Lower leg skin (tissue), 4 donors: Measurements from ENCODE around the gene CAB39. TPM values are rescaled to one million over a fixed set of nuclear protein-coding genes. Genes with fewer than 3 reads are reported as not detected.

ENCODE experiments used
- DNase-seq, 2 donors: peaks; one replicate each; pipeline ENCODE4 v3.0.0-alpha.2; 2019; ENCODE audit warnings: low spot score in 2 of 2
- H3K4me3 ChIP-seq: fragments of 200-600 bp; sonication (generic); 2 replicates; pipeline ENCODE4 v1.5.1; 2017; ENCODE audit warnings: mild to moderate bottlenecking, low read depth; ENCODE audit not compliant: poor library complexity, severe bottlenecking
- CTCF ChIP-seq, 3 donors: fragments of 450-650 bp; IDR thresholded peaks; one replicate each; pipeline ENCODE4 v1.5.1; 2016; ENCODE audit warnings: antibody characterized with exemption in 3 of 3, mild to moderate bottlenecking in 3 of 3, moderate library complexity in 2 of 3
- POLR2A ChIP-seq, 2 donors: fragments of 450-650 bp; IDR thresholded peaks; one replicate each; pipeline ENCODE4 v1.6.1; 2016 to 2017; ENCODE audit warnings: antibody characterized with exemption in 2 of 2, mild to moderate bottlenecking in 1 of 2, moderate library complexity in 1 of 2
- WGBS, 2 donors: methylation state at CpG; one replicate each; pipeline ENCODE4 v1.1.5; 2018; 5-methylcytosine and 5-hydroxymethylcytosine counted together
- intact Hi-C: fragments of 100-400 bp; cut with DNase I; formaldehyde crosslinking; loops from one replicate; pipeline ENCODE4 v1.15.0; 2023; ENCODE audit warnings: low total_unique reads
- total RNA-seq, 4 donors: library from RNA; depleted of rRNA; stranded (reverse); fragments of >200 nt; gene quantifications; one replicate each; pipeline ENCODE4 v1.1.0, GENCODE V29; 2016

CAB39 gene
- total RNA-seq, 4 donors from 2014 or later, result 65.5 to 74.7 (median 70.4) TPM

- H3K4me3 ChIP-seq, result no peak overlapping the region
- 50 to 64% methylated on average over 4 of the region's 4 CpGs for whole genome bisulfite sequencing, 2 donors
- intact Hi-C loops, result loop anchor here (10.0 kb wide), 1 partner anchor 81 kb away; the partner anchor contains the start of gene CAB39
- DNase-seq, result peak in 1 of 2 donors; percentile 72
- TF ChIP-seq POLR2A (IDR thresholded peaks at IDR 0.05), result no peak
Observed at GRCh38 chr2:230795856-230796255, 83.2 kb downstream of the CAB39 start.

GRCh38 chr2:230796280-230796862 is 83.7 kb downstream of the CAB39 start:
- DNase-seq, result no peak
- 42 to 49% methylated on average over 4 of the region's 4 CpGs for WGBS, 2 donors
- no peak overlapping the region for H3K4me3 ChIP-seq
- intact Hi-C loops, result loop anchor here (10.0 kb wide), 1 partner anchor 82 kb away; the partner anchor contains the start of gene CAB39
- TF ChIP-seq CTCF (IDR thresholded peaks at IDR 0.05) (no peak), POLR2A (IDR thresholded peaks at IDR 0.05) (no peak)

DNA sequence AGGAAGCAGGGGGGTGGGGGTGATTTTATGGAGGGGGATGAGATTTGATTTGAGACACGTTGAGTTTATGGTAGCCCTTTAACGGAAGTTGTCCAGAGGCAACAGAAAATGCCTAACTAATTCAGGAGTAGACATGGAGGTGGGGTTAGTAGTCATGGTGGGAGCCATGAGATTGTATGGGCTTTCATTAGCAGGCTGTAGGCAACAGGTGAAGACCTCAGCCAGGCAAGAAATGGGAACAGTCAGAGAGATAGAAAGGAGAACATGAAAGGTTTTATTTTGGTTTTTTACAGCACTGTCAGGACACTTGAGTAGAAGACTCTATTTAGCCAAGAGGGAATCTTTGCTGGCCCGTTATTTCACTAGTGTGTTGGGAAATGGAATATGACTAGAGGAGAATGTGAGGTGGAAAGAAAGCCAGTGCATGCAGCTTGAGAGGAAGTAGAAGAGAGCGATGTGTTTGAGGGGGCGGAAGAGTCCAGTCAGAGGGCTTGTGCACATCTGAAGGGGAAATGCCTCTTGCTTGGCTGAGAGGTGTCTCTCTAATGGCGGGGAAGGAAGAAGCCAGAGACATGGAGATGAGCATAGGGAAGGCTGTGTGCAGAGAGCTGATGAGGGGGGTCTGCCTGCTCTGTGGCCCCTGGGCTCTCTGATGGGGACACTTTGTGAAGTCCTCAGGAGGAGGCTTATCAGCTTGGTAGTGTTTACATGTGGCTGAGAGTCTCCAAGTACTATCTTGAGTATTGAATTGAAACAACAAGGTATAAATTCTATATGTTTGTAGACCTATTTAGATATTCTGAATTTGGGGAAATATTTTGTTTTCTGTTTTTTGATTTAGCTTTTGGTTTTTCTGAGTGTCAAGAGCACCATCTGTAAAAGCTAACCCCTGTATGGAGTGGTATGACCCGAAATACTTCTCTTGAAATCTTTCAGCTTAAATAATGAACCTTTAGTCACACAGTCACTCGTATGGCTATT is 85.2 kb downstream of the CAB39 start:
- no peak for DNase-seq
- intact Hi-C loops, result loop anchor here (10.0 kb wide), 1 partner anchor 83 kb away; the partner anchor contains the start of gene CAB39
- TF ChIP-seq POLR2A (IDR thresholded peaks at IDR 0.05) (no peak), CTCF (IDR thresholded peaks at IDR 0.05) (no peak)
- H3K4me3 ChIP-seq, result no peak overlapping the region
- WGBS, 2 donors, result 87 to 89% methylated on average over 8 of the region's 8 CpGs

DNA sequence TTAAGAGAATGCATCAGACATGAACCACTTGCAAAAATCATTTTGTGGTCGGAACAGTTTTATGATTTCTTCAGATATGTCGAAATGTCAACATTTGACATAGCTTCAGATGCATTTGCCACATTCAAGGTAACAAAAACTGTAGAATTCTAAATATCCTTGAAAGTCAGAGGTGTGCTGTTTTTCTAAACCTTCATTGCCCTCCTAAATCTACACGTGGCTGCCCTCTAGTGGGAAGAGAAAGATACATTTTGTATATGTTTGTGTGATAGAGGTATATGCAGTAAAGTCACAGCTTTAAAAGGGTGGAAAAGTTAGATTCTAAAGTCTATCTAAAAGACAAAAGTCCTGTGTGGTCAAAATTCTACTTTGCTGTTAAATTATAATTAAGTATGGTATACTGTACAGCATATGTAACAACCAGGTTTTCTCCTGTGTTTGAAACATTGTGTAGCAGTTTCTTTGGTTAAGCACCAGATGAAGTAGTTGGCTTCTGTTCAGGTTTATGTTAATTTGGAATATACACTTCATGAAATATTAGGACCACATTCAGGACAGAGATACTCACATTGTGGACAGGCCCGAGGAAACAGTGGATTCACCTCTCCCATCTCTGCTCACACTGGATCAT is 86.2 kb downstream of the CAB39 start:
- H3K4me3 ChIP-seq, result no peak overlapping the region
- intact Hi-C loops, result loop anchor here (10.0 kb wide), 1 partner anchor 84 kb away; the partner anchor contains the start of gene CAB39
- DNase-seq, result no peak
- TF ChIP-seq CTCF (IDR thresholded peaks at IDR 0.05), result no peak
- WGBS, 2 donors, result 55 to 63% methylated on average over 4 of the region's 4 CpGs

DNA sequence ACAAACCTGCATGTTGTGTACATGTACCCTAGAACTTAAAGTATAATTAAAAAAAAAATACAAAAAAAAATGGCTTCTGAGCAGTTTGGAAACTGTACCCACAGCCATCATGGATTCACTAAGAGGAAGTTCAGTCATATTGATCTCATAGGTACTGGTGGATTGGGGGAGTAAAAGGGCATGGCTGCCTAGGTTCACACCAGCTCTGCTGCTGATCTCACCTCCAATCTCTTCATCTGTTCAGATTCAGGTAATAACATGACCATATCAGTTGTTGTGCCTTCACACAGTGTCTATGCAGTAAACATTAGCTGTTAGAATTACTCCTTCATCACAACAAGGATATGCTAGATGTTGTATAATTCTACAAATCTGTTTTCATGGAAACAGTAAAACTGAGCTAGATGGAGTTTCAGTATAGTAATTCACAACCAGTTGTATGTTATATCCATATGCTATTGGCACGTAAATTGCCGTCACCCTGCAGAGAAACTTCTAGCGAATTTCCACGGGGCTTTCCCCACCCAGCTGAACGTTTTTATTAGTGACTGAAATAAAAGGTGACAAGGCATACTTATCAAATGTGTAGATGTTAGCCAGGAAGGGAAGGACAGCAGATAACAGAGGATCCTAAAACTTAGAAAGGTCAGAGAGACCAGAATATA is 92.8 kb downstream of the CAB39 start:
- DNase-seq, result no peak
- TF ChIP-seq POLR2A (IDR thresholded peaks at IDR 0.05) (no peak), CTCF (IDR thresholded peaks at IDR 0.05) (no peak)
- 80 to 84% methylated on average over 5 of the region's 5 CpGs for WGBS, 2 donors
- intact Hi-C loops, result no loop called here
- no peak overlapping the region for H3K4me3 ChIP-seq
